Gastrocnemius medialis (tissue), 4 donors: Measurements from ENCODE around the gene IFNK.

Experiments
- POLR2A ChIP-seq, 2 donors: fragments of 450-650 bp; IDR thresholded peaks; one replicate each; pipeline ENCODE4 v1.6.1; 2017; ENCODE audit warnings: antibody characterized with exemption in 2 of 2, mild to moderate bottlenecking in 2 of 2, moderate library complexity in 2 of 2
- TF ChIP-seq, protein P1 (sequence below), 5 experiments: fragments of 450-650 bp in 3 of 5; fragments of 200-600 bp in 2 of 5; sonication (generic) in 2 of 5; IDR thresholded peaks in 4 of 5; conservative IDR thresholded peaks in 1 of 5; 1 replicate in 4 of 5; 2 replicates in 1 of 5; pipeline ENCODE4 v1.5.1; 2016 to 2019; ENCODE audit warnings: antibody characterized with exemption in 5 of 5, mild to moderate bottlenecking in 3 of 5, moderate library complexity in 3 of 5

DNA sequence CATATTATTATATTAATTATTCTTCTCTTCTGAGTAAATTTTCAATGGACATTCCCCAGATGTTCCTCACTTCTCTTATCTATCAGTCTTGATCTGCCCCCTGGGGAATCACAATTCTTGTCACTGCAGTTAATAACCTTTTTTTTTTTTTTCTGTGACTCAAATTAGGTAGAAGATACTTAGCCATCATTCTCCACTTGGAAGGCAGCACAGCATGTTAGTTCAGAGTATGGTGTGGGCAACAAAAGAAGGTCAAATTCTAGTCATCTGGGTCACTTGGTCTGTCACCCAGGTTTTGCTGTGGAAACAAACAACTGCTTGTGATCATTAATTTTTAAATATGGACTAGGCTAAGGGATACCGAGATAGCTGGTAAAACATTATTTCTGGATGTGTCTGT, 13.7 kb downstream of the IFNK start:
- TF ChIP-seq, protein P1, sequence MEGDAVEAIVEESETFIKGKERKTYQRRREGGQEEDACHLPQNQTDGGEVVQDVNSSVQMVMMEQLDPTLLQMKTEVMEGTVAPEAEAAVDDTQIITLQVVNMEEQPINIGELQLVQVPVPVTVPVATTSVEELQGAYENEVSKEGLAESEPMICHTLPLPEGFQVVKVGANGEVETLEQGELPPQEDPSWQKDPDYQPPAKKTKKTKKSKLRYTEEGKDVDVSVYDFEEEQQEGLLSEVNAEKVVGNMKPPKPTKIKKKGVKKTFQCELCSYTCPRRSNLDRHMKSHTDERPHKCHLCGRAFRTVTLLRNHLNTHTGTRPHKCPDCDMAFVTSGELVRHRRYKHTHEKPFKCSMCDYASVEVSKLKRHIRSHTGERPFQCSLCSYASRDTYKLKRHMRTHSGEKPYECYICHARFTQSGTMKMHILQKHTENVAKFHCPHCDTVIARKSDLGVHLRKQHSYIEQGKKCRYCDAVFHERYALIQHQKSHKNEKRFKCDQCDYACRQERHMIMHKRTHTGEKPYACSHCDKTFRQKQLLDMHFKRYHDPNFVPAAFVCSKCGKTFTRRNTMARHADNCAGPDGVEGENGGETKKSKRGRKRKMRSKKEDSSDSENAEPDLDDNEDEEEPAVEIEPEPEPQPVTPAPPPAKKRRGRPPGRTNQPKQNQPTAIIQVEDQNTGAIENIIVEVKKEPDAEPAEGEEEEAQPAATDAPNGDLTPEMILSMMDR (IDR thresholded peaks at IDR 0.05 in 4 of 5, conservative IDR thresholded peaks at IDR 0.05 in 1 of 5), result no peak
- TF ChIP-seq POLR2A (IDR thresholded peaks at IDR 0.05), result no peak
